NCI-H1105 treated with DMSO at 0.1 percent for 48 hours (cell line): Measurements from ENCODE around the gene AKAP9.
"Not testable (repeated sequence)": the region's sequence is repeated elsewhere in the genome, so short reads cannot be mapped to it uniquely, and the experiment has no call there.

Experiments
- DNase-seq: peaks from one replicate; lab custom pipeline; 2025; lab: John Stamatoyannopoulos, UW

The AKAP9 gene

GRCh38 chr7:91946549-91946948 is 5.9 kb downstream of the AKAP9 start:
- DNase-seq: no peak

GRCh38 chr7:91947948-91948347 is 7.3 kb downstream of the AKAP9 start:
- no peak for DNase-seq

- DNase-seq: no peak
These were observed 8.8 kb downstream of the AKAP9 start for GRCh38 chr7:91949221-91950009.

- no peak for DNase-seq
These were observed 13.0 kb downstream of the AKAP9 start for GRCh38 chr7:91953618-91954017.

DNA sequence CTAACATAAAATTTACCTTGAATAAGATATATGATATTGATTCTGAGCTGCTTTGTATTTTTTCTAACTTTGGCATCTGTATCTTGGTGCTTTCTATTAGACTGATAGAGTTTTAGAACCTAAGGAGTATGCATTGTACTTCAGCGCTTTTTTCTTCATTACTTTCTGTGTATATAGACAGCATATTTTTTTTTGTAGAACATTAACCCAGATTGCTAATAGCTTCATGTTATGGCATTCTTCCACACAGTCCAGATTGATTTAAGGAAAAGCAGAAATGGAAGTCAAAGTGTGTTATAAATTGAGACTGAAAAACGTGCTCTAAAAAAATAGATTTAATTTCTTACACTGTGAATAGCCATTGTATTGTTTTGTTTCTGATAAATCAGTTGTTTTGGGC is 15.8 kb downstream of the AKAP9 start:
- DNase-seq: not testable (repeated sequence)

- DNase-seq: no peak
These were observed 16.6 kb downstream of the AKAP9 start for GRCh38 chr7:91957232-91957631.

DNA sequence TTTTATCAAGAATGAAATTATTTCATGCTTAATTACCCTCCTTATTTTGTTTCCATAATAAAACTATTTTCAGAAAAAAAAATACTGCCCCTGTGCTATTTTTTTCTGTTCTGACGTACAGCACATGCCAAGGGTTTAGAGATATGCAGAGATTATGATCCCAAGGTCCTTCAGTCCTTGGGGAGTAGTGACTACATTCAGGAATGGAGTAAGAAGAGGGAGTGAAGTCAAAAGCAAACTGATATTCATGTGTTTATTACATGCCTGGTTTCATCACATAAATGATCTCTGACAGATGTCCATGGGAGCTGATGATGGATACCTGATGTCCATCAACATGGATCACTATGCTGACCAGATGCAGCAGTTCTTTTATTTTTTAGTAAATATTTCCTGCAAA is 17.2 kb downstream of the AKAP9 start:
- no peak for DNase-seq

DNA sequence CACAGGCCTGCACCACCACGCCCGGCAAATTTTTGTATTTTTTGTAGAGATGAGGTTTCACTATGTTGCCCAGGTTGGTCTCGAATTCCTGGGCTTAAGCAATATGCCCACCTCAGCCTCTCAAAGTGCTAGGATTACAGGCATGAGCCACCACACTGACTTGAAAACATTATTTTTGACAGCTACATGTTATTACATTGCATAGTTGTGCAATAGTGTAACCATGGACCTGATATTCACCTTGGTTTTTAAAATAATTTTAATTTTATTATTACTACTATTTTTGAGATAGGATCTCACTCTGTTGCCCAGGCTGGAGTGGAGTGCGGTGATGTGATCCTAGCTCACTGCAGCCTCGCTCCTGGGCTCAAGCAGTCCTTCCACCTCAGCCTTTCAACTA is 18.4 kb downstream of the AKAP9 start:
- DNase-seq: no peak

GRCh38 chr7:91961816-91962215 is 21.2 kb downstream of the AKAP9 start:
- no peak for DNase-seq

- DNase-seq: no peak
These were observed 21.8 kb downstream of the AKAP9 start for GRCh38 chr7:91962419-91962818.

DNA sequence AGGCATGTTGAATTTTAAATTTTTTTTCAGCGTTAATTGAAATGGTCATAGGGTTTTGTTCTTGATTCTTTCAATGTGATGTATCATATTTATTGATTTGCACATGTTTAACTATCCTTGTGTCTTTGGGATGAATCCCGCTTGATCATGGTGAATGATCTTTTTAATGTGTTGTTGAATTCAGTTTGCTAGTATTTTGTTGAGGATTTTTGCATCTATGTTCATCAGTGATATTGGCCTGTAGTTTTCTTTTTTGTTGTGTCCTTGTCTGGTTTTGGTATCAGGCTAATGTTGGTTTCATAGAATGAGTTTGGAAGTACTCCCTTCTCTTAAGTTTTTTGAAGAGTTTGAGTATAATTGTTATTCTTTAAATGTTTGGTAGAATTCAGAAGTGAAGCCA is 26.9 kb downstream of the AKAP9 start:
- DNase-seq: not testable (repeated sequence)

DNA sequence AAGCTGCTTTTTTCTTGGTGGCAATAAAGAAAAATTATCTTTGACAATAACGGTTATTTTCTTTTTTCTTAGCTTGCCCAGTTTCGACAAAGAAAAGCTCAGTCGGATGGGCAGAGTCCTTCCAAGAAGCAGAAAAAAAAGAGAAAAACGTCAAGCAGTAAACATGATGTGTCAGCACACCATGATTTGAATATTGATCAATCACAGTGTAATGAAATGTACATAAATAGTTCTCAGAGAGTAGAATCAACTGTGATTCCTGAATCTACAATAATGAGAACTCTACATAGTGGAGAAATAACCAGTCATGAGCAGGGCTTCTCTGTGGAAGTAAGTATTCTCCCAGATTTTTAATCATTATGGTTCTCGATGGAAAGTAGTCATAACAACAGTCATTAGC is 33.0 kb downstream of the AKAP9 start:
- DNase-seq: no peak

DNA sequence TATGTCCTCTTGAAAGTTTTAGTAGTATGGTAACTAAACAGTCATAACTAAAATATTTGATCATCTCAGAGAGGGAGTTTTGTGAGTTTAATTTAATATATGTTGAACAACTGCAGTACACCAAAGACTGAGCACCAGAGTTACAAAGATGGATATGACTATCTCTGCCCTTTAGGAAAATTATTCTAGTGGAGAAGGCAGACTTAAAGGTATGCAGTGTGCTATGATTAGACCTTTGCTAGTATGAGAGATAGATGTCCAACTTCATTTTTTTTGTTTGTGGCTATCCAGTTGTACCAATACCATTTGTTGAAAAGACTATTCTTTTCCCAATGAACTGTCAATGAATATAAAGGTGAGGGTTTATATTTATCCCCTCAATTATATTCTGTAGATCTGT is 33.4 kb downstream of the AKAP9 start:
- DNase-seq: no peak

GRCh38 chr7:91976743-91977142 is 36.1 kb downstream of the AKAP9 start:
- no peak for DNase-seq

DNA sequence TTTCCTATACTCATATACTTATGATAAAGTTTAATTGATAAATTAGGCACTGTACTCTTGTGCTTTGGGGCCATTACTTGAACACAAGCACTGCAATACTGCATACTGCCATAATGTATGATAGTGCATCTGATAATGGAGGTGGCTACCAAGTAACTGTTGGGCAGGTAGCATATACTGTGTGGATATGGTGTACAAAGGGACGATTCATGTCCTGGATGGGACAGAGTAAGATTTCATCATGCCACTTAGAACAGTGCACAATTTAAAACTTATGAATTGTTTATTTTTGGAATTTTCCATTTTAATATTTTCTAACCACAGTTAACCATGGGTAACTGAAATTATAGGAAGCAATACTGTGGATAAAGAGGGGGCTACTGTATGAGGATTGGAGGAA is 38.9 kb downstream of the AKAP9 start:
- no peak for DNase-seq

DNA sequence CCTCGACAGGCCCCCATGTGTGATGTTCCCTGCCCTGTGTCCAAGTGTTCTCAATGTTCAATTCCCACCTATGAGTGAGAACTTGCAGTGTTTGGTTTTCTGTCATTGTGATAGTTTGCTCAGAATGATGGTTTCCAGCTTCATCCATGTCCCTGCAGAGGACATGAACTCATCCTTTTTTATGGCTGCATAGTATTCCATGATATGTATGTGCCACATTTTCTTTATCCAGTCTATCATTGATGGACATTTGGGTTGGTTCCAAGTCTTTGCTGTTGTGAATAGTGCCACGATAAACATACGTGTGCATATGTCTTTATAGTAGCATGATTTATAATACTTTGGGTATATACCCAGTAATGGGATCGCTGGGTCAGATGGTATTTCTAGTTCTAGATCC is 41.7 kb downstream of the AKAP9 start:
- not testable (repeated sequence) for DNase-seq

GRCh38 chr7:91988213-91988612 is 47.6 kb downstream of the AKAP9 start:
- no peak for DNase-seq

GRCh38 chr7:91993976-91994375 is 53.3 kb downstream of the AKAP9 start:
- DNase-seq: no peak

DNA sequence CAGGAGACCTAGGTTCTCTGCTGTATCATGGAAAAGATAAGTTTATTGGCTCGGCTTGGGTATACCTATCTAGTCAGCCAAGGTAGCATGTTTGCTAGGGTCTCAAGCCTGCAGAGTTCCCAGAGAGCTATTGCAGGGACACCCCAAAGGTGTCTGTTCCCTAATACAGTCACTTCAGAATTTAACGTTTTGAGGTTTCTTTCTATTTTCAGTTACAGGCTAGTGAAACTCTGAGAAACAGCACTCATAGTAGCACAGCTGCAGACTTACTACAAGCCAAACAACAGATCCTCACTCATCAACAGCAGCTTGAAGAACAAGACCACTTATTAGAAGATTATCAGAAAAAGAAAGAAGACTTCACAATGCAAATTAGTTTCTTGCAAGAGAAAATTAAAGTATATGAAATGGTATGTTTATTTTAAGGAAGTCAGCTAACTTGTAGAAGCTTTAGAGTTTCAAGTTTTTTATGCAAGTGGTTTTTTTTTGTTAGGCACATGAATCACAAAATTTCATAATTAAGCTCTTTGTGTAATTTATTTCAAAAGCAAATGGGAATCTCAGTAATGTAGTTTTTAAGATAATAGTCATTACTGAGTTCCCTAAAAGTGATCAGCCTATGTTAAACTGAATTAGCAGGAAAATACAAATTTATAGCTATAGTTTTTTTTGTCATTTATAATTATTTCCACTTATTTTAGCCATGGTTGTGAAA is 54.9 kb downstream of the AKAP9 start:
- DNase-seq: no peak

- DNase-seq: no peak
These were observed 59.2 kb downstream of the AKAP9 start for GRCh38 chr7:91999631-92000565.

DNA sequence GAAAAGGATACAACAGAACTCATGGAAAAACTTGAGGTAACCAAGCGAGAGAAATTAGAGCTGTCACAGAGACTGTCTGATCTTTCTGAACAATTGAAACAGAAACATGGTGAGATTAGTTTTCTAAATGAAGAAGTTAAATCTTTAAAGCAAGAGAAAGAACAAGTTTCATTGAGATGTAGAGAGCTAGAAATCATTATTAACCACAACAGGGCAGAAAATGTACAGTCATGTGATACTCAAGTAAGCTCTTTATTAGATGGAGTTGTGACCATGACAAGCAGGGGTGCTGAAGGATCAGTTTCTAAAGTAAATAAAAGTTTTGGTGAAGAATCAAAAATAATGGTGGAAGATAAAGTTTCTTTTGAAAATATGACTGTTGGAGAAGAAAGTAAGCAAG is 62.1 kb downstream of the AKAP9 start:
- DNase-seq: no peak

- DNase-seq: no peak
These were observed 65.4 kb downstream of the AKAP9 start for GRCh38 chr7:92006046-92006445.

DNA sequence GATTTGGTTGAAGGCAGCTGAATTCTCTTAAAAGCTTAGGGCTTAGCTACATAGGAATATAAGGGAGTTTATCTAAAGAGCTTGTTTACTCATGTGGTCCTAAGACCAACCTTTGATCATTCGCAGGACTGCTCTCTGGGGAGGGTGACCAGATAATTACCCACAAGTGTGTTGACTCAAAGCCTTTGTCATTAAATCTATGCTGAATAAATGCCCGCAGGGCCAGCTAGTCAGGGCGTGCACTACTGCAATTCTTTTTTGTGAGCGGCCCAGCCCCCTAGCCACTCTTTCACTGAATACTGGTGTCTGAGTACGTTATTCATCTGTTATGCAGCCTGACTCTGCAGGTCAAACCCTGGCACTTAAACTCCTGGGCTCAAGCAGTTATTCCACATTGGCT is 69.6 kb downstream of the AKAP9 start:
- DNase-seq: no peak
